Ascending aorta (tissue), 2 donors: Measurements from ENCODE around the gene TLN1. TPM values are rescaled to one million over a fixed set of nuclear protein-coding genes. Genes with fewer than 3 reads are reported as not detected.

Experiments used
- DNase-seq, 2 donors: peaks; one replicate each; pipeline ENCODE4 v3.0.0-alpha.2; 2019; ENCODE audit warnings: low spot score in 2 of 2
- H3K27ac ChIP-seq, 2 donors: fragments of 200-600 bp; sonication (generic); one replicate each; pipeline ENCODE4 v1.5.1; 2016 to 2017; ENCODE audit warnings: mild to moderate bottlenecking in 1 of 2
- H3K27me3 ChIP-seq: fragments of 200-600 bp; sonication (generic); one replicate; pipeline ENCODE4 v1.5.1; 2017
- H3K36me3 ChIP-seq, 2 donors: fragments of 200-600 bp; sonication (generic); one replicate each; pipeline ENCODE4 v1.5.1; 2016
- H3K4me1 ChIP-seq, 2 donors: fragments of 200-600 bp; sonication (generic); one replicate each; pipeline ENCODE4 v1.5.1; 2016 to 2017; ENCODE audit warnings: mild to moderate bottlenecking in 1 of 2
- H3K4me3 ChIP-seq, 2 donors: fragments of 200-600 bp; sonication (generic); one replicate each; pipeline ENCODE4 v1.5.1; 2016 to 2017; ENCODE audit warnings: mild to moderate bottlenecking in 1 of 2
- H3K9me3 ChIP-seq, 2 donors: fragments of 200-600 bp; sonication (generic); one replicate each; pipeline ENCODE4 v1.5.1; 2016
- intact Hi-C: fragments of 100-400 bp; cut with DNase I; formaldehyde crosslinking; loops from one replicate; pipeline ENCODE4 v1.15.1; 2023
- total RNA-seq: library from RNA; depleted of rRNA; stranded (reverse); fragments of >200 nt; gene quantifications from one replicate; pipeline ENCODE4 v1.1.0, GENCODE V29; 2016
- TF ChIP-seq, protein P1 (sequence below), 3 experiments: fragments of 200-600 bp in 2 of 3; fragments of 450-650 bp in 1 of 3; sonication (generic) in 2 of 3; IDR thresholded peaks; one replicate each; pipeline ENCODE4 v1.5.1; 2016 to 2019; ENCODE audit warnings: antibody characterized with exemption in 3 of 3, mild to moderate bottlenecking in 1 of 3, moderate library complexity in 1 of 3

The TLN1 gene
- total RNA-seq, 1 donor from 2014 or later, result 735 TPM

DNA sequence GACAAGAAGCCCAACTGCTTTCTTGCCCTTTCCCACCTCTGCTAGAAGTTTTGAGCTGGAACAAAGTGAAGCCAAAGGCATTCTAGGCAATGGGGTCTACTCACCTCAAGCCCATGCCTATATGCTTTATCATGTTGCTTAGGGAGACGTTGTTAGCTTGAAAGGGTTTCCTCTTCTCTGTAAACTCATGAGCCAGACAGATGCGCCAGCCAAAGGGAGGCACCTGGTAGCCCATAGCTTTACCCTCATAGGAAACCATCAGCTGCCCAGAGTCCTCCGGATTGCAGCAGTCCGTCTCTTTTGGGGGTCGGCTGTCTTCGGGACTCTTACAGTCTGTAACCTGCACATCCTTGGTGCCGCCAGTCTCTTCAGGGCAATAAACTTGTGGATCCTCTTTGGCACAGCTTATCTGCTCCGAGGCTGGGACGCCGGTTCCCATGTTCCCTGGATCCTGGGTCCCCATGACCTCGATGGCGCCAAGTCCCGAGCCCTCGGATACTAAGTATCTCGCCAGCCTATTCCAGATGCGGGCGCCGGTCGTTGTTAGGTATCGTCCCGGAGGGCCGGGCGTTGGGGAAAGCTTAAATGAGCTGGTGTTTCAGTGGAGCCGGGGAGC lies 16.4 kb upstream of the TLN1 start:
- DNase-seq, result no peak
- Histone ChIP-seq H3K4me3 (peak overlapping the region; percentile 87 to 94), H3K27me3 (no peaks in the 10 kb centered on the region), H3K9me3 (no peaks in the 10 kb centered on the region), H3K4me1 (peaks cover 10 to 34% of the 10 kb centered on the region in 2 donors), H3K27ac (peak overlapping the region; percentile 94 to 96), H3K36me3 (peaks cover 35 to 45% of the 10 kb centered on the region in 2 donors)
- TF ChIP-seq, protein P1, sequence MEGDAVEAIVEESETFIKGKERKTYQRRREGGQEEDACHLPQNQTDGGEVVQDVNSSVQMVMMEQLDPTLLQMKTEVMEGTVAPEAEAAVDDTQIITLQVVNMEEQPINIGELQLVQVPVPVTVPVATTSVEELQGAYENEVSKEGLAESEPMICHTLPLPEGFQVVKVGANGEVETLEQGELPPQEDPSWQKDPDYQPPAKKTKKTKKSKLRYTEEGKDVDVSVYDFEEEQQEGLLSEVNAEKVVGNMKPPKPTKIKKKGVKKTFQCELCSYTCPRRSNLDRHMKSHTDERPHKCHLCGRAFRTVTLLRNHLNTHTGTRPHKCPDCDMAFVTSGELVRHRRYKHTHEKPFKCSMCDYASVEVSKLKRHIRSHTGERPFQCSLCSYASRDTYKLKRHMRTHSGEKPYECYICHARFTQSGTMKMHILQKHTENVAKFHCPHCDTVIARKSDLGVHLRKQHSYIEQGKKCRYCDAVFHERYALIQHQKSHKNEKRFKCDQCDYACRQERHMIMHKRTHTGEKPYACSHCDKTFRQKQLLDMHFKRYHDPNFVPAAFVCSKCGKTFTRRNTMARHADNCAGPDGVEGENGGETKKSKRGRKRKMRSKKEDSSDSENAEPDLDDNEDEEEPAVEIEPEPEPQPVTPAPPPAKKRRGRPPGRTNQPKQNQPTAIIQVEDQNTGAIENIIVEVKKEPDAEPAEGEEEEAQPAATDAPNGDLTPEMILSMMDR (IDR thresholded peaks at IDR 0.05), result no peak
- intact Hi-C loops, result loop anchor here (2.0 to 5.0 kb wide), 2 partner anchors 66 to 141 kb away; partner anchors contain the start of genes HINT2 and TESK1

DNA sequence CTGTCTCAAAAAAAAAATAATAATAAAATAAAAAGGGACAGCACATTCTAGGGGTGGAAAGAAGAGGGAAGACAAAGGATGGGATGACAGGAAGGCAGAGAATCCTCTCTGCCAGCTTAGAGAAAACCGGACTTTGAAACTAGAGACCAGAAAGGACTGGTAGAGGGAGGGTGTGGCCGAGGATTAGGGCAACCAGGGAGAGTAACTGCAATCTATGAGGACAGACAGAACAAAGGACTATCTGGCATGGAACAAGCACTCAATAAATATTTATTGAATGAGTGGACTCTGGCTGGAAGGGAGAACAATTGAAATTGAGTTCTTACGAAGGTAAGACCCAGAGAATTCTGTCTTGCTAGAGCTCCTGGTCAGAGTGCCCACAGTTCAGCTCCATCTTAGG lies 14.6 kb upstream of the TLN1 start:
- peaks cover 29 to 42% of the 10 kb centered on the region in 2 donors for H3K36me3 ChIP-seq
- TF ChIP-seq, protein P1 (IDR thresholded peaks at IDR 0.05), result no peak
- no peaks in the 10 kb centered on the region for H3K9me3 ChIP-seq
- intact Hi-C loops, result loop anchor here (5.0 kb wide), 1 partner anchor 139 kb away; the partner anchor contains the start of gene TESK1
- no peaks in the 10 kb centered on the region for H3K27me3 ChIP-seq
- peak overlapping the region in 1 of 2 donors; percentile 94 for H3K27ac ChIP-seq
- H3K4me3 ChIP-seq, result peak overlapping the region; percentile 87 to 94
- DNase-seq, result peak in 1 of 2 donors; percentile 39
- peaks cover 10 to 34% of the 10 kb centered on the region in 2 donors for H3K4me1 ChIP-seq

DNA sequence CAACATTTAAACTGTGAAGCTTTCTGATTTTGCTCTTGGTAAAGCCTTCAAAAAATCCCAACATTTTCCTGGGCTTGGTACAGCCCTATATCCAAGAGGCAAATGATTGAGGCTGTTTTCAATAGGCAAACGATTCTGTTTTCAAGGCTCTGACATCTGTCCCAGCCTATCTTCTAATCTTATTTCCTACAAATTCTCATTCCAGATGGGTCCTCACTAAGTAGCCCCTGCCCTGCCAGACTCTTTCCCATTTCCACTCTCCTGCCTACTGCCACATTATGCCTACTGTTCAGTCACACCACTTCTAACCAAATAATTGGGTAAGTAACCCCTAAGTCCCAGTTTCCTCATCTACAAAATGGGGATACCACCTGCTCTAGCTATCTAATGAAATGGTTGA lies 13.6 kb upstream of the TLN1 start:
- TF ChIP-seq, protein P1 (IDR thresholded peaks at IDR 0.05), result no peak
- DNase-seq, result peak in 1 of 2 donors; percentile 30
- peak overlapping the region in 1 of 2 donors; percentile 13 for H3K27ac ChIP-seq
- no peaks in the 10 kb centered on the region for H3K9me3 ChIP-seq
- H3K27me3 ChIP-seq, result no peaks in the 10 kb centered on the region
- peaks cover 10 to 34% of the 10 kb centered on the region in 2 donors for H3K4me1 ChIP-seq
- peak overlapping the region in 1 of 2 donors; percentile 87 for H3K4me3 ChIP-seq
- intact Hi-C loops, result loop anchor here (5.0 kb wide), 1 partner anchor 138 kb away; the partner anchor contains the start of gene TESK1
- H3K36me3 ChIP-seq, result peaks cover 33 to 38% of the 10 kb centered on the region in 2 donors

DNA sequence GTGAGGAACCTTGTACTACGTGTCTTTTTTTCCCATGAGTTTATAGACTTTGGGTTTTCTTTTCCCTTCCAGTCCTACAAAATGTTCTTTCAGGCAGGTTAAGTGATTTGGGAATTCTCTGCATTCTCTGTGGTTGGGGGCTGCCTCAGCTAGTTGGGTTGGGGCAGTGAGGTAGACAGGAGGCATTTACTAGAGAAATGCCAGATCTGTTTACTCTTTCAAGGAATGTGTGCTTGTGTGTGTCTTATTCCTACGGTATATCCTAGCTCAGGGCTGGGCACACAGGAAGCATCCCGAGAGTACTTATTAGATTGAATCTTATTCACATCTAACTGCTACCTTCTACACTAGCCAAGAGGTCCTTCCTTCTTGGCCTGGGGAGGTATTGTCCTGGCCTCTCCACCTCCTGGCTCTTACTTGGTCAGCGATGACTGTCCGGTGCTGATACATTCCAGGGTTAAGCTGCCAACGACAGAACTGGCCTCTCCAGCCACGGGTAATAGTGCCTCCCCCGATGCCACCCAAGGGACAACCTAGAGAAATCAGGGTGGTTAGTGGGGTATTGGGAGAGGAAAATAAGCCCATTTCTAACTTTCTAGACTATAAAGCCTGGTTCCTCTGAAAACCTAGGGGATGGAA lies 12.0 kb upstream of the TLN1 start:
- Histone ChIP-seq H3K4me3 (no peak overlapping the region), H3K9me3 (no peaks in the 10 kb centered on the region), H3K27ac (peak overlapping the region; percentile 2 to 33), H3K36me3 (peaks cover 49 to 54% of the 10 kb centered on the region in 2 donors), H3K27me3 (no peaks in the 10 kb centered on the region), H3K4me1 (peaks cover 10 to 28% of the 10 kb centered on the region in 2 donors)
- intact Hi-C loops, result no loop called here
- TF ChIP-seq, protein P1 (IDR thresholded peaks at IDR 0.05), result no peak
- peak in 1 of 2 donors; percentile 40 for DNase-seq

DNA sequence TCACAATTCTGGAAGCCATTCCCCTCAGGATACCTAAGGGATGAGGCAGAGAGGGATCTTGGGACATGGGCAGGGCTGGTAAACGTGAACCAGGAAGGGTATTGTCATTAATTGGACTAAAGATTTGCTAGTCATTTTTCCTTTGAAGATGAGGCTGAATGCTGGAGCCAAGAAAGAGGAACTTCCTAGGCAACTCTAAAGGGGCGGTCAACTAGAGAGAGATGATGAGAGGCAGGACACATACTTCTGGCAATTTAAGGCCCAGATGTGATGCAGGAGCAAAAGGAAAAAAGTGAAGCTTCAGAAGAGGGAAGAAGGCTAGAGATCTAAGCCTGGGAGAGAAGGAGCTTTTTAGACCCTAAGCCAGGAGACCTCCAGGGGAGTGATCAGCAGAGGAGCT lies 11.5 kb upstream of the TLN1 start:
- no peak for DNase-seq
- no peaks in the 10 kb centered on the region for H3K27me3 ChIP-seq
- peaks cover 54 to 59% of the 10 kb centered on the region in 2 donors for H3K36me3 ChIP-seq
- H3K4me3 ChIP-seq, result no peak overlapping the region
- intact Hi-C loops, result no loop called here
- H3K4me1 ChIP-seq, result peaks cover 10 to 28% of the 10 kb centered on the region in 2 donors
- H3K27ac ChIP-seq, result no peak overlapping the region
- TF ChIP-seq, protein P1 (IDR thresholded peaks at IDR 0.05), result no peak
- no peaks in the 10 kb centered on the region for H3K9me3 ChIP-seq
